Stimulated activated CD4-positive, alpha-beta T cell treated with anti-CD3 and anti-CD28 coated beads, Interleukin-1b, Interleukin-23, amount 100 ng/mL, for 4 hours (primary cell): ENCODE measurements around the gene TSPAN15.
"Not testable (repeated sequence)": the region's sequence is repeated elsewhere in the genome, so short reads cannot be mapped to it uniquely, and the experiment has no call there.

Experiments used
- DNase-seq, 2 donors: peaks; one replicate each; pipeline ENCODE4 v3.0.0-alpha.2; 2020; ENCODE audit warnings: low read depth in 2 of 2

Gene TSPAN15

GRCh38 chr10:69446650-69447151, 4.6 kb upstream of the TSPAN15 start:
- DNase-seq = no peak

GRCh38 chr10:69449841-69450240, 1.4 kb upstream of the TSPAN15 start:
- DNase-seq = peak in 1 of 2 donors; percentile 25

GRCh38 chr10:69450395-69450794, 870 bp upstream of the TSPAN15 start:
- not testable (repeated sequence) for DNase-seq

GRCh38 chr10:69451784-69452251, 553 bp downstream of the TSPAN15 start:
- no peak for DNase-seq

GRCh38 chr10:69452676-69453415, 1.6 kb downstream of the TSPAN15 start:
- no peak for DNase-seq

- DNase-seq = no peak
These were observed 2.5 kb downstream of the TSPAN15 start for GRCh38 chr10:69453795-69454194.

- no peak for DNase-seq
These were observed 3.9 kb downstream of the TSPAN15 start for GRCh38 chr10:69455006-69455763.

- DNase-seq = no peak
These were observed 5.8 kb downstream of the TSPAN15 start for GRCh38 chr10:69456880-69457693.

GRCh38 chr10:69457771-69458237, 6.5 kb downstream of the TSPAN15 start:
- DNase-seq = no peak

- no peak for DNase-seq
These were observed 7.3 kb downstream of the TSPAN15 start for GRCh38 chr10:69458430-69459100.

GRCh38 chr10:69459101-69459790, 8.0 kb downstream of the TSPAN15 start:
- no peak for DNase-seq

GRCh38 chr10:69459893-69460575, 8.8 kb downstream of the TSPAN15 start:
- DNase-seq = no peak

GRCh38 chr10:69460576-69461242, 9.4 kb downstream of the TSPAN15 start:
- DNase-seq = no peak

- no peak for DNase-seq
These were observed 10.2 kb downstream of the TSPAN15 start for GRCh38 chr10:69461243-69462025.

GRCh38 chr10:69463886-69464285, 12.6 kb downstream of the TSPAN15 start:
- no peak for DNase-seq

GRCh38 chr10:69464401-69464800, 13.1 kb downstream of the TSPAN15 start:
- no peak for DNase-seq

- no peak for DNase-seq
These were observed 13.6 kb downstream of the TSPAN15 start for GRCh38 chr10:69464801-69465401.

GRCh38 chr10:69465457-69466157, 14.3 kb downstream of the TSPAN15 start:
- no peak for DNase-seq
